Muscle of arm (tissue), 12 donors: ENCODE measurements around the gene UCK1. TPM values are rescaled to one million over a fixed set of nuclear protein-coding genes. Genes with fewer than 3 reads are reported as not detected.

ENCODE experiments used
- DNase-seq: peaks from one replicate; pipeline ENCODE4 v3.0.0-alpha.2; 2013
- polyA plus RNA-seq, 12 donors: library from polyadenylated mRNA; unstranded; fragments of 120-200 nt; gene quantifications; one replicate each; pipeline ENCODE4 v1.2.1, GENCODE V29; 2013; ENCODE audit not compliant: insufficient read length in 12 of 12

The UCK1 gene
- polyA plus RNA-seq, 12 donors: 21.7 to 38.0 (median 23.7) TPM; not detected in 1

GRCh38 chr9:131500939-131501541 lies 30.0 kb downstream of the UCK1 start:
- no peak for DNase-seq

- no peak for DNase-seq
Measured at GRCh38 chr9:131500377-131500776, 30.7 kb downstream of the UCK1 start.

- DNase-seq: no peak
Measured at GRCh38 chr9:131499254-131499767, 31.8 kb downstream of the UCK1 start.

GRCh38 chr9:131496844-131497405 lies 34.1 kb downstream of the UCK1 start:
- DNase-seq: no peak

DNA sequence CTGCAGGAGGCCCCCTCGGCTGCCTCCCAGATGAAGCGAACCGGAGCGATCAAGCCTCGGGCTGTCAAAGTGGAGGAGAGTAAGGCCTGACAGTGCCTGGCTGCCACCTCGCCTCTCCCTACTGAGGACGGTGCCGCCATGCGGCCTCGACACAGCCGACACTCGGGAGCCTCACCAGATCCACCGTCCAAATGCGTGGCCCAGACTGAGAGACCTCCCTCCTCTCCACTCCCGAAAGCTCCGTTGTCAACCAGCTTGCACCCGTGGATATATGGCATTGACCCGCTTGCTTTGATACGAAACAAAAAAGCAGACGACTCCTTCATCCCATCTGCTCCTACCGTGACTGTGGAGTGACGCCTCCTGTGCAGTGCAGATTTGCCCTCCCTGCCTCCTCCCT lies 35.3 kb downstream of the UCK1 start:
- DNase-seq: no peak

- no peak for DNase-seq
Measured at GRCh38 chr9:131494296-131494870, 36.7 kb downstream of the UCK1 start.

DNA sequence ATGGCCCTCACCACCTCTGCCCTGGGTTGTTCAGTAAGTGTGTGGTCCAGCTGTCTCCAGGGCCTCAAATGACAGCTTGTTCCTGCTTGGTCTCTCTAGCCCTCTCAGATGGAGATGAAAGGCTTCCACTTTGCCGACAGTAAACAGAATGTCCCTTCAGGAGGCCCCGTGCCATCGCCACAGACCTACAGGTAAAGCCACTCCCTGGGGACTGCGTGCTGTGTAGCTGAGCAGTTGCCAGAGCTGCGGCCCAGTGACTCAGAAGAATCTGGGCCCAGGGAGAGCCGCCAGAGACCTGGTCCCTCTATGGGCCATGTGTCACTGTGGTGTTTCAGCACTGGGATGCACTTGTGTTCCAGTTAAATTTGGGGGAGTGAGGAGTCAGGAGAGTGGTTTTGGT lies 39.0 kb downstream of the UCK1 start:
- DNase-seq: no peak

DNA sequence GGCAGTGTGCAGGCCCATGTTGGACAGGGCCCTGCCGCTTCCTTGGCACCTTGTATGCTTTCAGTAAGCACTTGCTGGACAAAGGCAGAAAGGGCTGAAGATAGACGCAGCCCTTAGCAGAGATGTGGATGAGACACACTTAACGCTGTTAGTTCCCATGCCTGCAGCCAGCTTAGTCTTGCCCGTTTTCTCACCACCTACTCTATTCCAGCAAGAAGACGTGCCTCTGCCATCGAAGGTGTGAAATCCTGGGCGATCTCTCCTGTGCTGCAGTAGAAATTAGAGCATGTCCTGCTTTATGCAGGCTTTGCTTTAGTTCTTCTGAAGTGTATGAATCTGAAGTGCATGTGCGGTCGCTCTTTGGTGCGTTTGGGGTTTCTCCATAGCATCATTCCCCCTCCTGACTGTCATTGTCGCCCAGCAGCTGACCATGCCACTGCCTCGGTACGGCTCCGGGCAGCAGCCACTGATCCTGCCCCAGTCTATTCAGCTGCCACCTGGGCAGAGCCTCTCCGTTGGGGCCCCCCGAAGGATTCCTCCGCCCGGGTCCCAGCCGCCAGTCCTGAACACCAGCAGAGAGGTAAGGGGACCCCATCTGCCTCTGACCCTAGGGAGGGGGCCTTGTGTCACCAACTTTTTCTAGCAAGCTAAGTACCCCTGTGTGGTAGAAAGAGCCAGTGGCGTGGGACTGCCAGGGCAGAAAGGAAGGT lies 39.9 kb downstream of the UCK1 start:
- DNase-seq: no peak

DNA sequence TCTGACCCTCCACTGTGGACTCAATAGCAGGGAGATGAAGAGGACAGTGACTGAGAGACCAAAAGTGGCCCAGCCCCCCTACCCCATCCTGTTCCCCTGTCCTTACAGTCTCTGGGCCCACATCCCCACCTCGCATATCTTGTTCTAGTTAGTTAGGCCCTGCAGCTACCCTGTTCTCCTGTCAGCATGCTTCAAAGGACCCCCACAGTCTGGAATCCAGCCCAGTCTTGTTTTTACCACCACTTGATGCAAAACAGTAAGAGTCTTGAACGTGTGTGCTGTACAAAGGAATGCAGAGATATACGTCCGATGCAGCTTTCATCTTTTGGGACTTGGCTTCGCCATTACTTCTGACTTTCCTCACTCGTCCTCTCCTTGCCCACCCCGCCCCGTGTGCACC lies 40.5 kb downstream of the UCK1 start:
- DNase-seq: no peak

DNA sequence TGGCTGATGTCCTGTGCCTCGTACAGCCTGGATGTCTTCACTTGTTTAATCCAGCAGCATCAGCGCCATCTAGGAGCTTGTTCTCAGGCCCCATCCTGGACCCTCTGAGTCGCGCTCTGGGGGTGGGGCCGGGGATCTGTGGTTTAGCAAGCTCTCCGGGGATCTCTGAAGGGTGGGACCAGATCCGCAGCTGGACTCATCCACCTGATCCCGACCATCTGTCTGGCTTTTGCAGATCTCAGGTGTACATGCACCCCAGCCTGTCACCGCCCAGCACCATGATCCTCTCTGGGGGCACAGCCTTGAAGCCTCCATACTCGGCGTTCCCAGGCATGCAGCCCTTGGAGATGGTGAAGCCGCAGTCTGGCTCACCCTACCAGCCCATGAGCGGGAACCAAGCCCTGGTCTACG lies 43.4 kb downstream of the UCK1 start:
- DNase-seq: no peak

- DNase-seq: no peak
Measured at GRCh38 chr9:131487001-131487400, 44.1 kb downstream of the UCK1 start.

- no peak for DNase-seq
Measured at GRCh38 chr9:131485728-131486422, 45.2 kb downstream of the UCK1 start.

- no peak for DNase-seq
Measured at GRCh38 chr9:131485206-131485605, 45.9 kb downstream of the UCK1 start.

- no peak for DNase-seq
Measured at GRCh38 chr9:131484560-131485185, 46.4 kb downstream of the UCK1 start.

DNA sequence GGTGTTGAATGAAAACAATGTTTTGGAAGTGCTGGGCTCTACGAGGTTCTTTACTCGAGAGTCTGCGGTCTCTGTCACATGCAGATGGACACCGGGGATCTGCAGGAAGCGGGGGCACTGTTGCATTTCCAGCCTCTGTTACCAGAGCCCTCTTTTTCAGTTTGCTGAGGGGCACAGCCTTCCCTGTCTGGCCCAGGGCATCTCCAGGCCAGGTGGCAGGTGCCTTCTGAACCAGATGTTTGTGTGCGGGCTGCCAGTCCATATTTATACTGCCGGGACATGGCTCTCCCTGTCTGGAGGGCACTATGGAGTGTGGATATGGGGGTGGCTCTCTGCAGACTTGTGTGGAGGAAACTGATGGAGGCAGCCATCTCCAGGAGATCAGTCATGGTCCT lies 47.0 kb downstream of the UCK1 start:
- no peak for DNase-seq

- no peak for DNase-seq
Measured at GRCh38 chr9:131483319-131484050, 47.6 kb downstream of the UCK1 start.

DNA sequence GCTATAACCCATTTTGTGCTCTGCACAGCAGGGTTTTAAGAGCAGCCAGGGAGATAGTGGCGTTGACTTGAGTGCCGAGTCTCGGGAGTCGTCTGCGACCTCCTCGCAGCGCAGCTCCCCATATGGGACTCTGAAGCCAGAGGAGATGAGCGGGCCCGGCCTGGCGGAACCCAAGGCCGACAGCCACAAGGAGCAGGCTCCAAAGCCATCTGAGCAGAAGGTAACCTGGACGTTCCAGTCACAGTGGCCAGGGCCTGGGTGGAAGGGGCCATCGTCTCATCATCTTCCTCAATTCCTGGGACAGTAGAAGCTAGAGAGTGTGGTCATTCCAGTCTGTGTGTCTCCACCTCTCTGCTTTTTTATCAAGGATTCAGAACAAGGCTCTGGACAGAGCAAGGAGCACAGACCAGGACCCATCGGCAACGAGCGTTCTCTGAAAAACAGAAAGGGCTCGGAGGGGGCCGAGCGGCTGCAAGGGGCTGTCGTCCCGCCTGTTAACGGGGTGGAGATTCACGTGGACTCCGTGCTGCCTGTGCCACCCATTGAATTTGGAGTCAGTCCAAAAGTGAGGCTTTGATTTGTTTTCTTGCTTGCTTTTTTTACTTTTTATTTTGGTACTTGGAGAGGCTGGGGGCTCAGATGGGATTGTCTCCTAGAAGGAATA lies 48.6 kb downstream of the UCK1 start:
- DNase-seq: no peak

DNA sequence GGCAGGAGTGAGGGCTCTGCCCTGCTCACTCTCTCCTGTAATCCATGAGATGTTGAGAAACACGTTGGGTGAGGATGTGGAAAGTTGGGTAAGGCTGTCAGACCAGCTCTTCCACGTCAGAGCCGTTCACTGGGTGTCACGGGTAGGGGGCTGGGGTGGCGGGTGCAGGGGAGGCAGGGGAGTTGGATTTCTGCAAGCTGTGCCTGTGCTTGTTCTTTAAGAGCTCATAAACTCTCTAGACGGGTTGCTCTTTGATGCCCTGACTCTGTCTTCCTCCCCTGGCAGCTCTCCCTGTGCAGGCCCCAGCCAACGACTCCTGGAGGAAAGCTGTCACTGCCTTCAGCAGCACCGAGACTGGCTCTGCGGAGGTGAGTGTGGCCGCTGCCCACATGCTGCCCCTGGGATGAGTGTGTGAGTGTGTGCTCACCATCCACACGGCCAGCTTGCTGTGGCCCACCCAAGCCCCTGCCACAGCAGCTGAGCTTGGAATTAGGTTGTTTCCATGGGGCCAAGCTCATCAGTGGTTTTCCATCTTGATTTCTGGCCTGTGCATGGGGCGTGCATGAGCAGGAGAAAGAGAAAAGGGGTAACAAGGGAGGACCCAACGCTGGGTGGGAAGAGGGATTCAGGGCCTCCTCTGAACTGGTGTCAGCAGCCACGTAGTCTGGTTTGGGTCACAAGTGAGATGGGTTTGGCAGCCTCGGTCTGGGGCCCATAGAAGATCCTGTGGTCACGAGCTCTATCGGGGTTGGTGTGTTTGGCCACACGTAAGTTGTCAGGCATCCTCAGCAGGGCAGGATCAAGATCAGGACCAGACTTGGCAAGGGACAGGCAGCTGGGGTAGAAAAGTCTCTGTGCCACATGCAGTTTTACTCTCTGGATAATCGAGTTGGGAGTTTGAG lies 49.4 kb downstream of the UCK1 start:
- DNase-seq: no peak

- no peak for DNase-seq
Measured at GRCh38 chr9:131480258-131480657, 50.8 kb downstream of the UCK1 start.
